DOHH2 (cell line): Measurements from ENCODE around the gene PRH2.

ENCODE experiments used
- H3F3A ChIP-seq: fragments of 200-600 bp; sonication (generic), shearing (Covaris generic); 2 replicates; pipeline ENCODE4 v1.6.0; 2016; ENCODE audit warnings: antibody characterized with exemption, mild to moderate bottlenecking; ENCODE audit not compliant: control insufficient read depth, insufficient read depth
- H3K27ac ChIP-seq: fragments of 200-600 bp; sonication (generic); 2 replicates; pipeline ENCODE4 v1.5.1; 2014; ENCODE audit warnings: low read depth, mild to moderate bottlenecking, low read length, moderate library complexity
- H3K27me3 ChIP-seq: fragments of 200-600 bp; sonication (generic); 2 replicates; pipeline ENCODE4 v1.6.1; 2014; ENCODE audit warnings: mild to moderate bottlenecking, low read length, mixed read lengths; ENCODE audit not compliant: control insufficient read depth
- H3K36me3 ChIP-seq: fragments of 200-600 bp; sonication (generic); 2 replicates; pipeline ENCODE4 v1.6.1; 2014; ENCODE audit warnings: mild to moderate bottlenecking, low read length, moderate library complexity, mixed read lengths; ENCODE audit not compliant: control insufficient read depth
- H3K4me1 ChIP-seq: fragments of 200-600 bp; sonication (generic); 2 replicates; pipeline ENCODE4 v1.6.1; 2014; ENCODE audit warnings: mild to moderate bottlenecking, low read length, mixed read lengths; ENCODE audit not compliant: control insufficient read depth
- H3K4me2 ChIP-seq: fragments of 200-600 bp; sonication (generic); 2 replicates; pipeline ENCODE4 v1.6.0; 2014; ENCODE audit warnings: mild to moderate bottlenecking, low read length, moderate library complexity
- H3K4me3 ChIP-seq: fragments of 200-600 bp; sonication (generic); 2 replicates; pipeline ENCODE4 v1.5.1; 2014; ENCODE audit warnings: mild to moderate bottlenecking, low read length, mixed read lengths
- H3K79me2 ChIP-seq: fragments of 200-600 bp; sonication (generic); 2 replicates; pipeline ENCODE4 v1.6.1; 2014; ENCODE audit warnings: mild to moderate bottlenecking, low read length, mixed read lengths; ENCODE audit not compliant: control insufficient read depth
- H3K9me2 ChIP-seq: fragments of 200-600 bp; sonication (generic); replicated peaks from 2 replicates; pipeline ENCODE4 v1.6.1; 2014; ENCODE audit warnings: mild to moderate bottlenecking, low read length, mixed read lengths; ENCODE audit not compliant: control insufficient read depth
- H3K9me3 ChIP-seq: fragments of 200-600 bp; sonication (generic); 2 replicates; pipeline ENCODE4 v1.6.1; 2014; ENCODE audit warnings: antibody characterized with exemption, low read length, mixed read lengths; ENCODE audit not compliant: control insufficient read depth, insufficient read depth
- H4K20me1 ChIP-seq: fragments of 200-600 bp; sonication (generic); 2 replicates; pipeline ENCODE4 v1.6.0; 2014; ENCODE audit warnings: low read depth, mild to moderate bottlenecking, antibody characterized with exemption, low read length, moderate library complexity; ENCODE audit not compliant: control insufficient read depth, insufficient read depth
- CTCF ChIP-seq: fragments of 200-600 bp; sonication (generic); IDR thresholded peaks from one replicate; pipeline ENCODE4 v1.5.1; 2014; ENCODE audit warnings: antibody characterized with exemption, mild to moderate bottlenecking, low read depth, low read length; ENCODE audit not compliant: poor library complexity, severe bottlenecking
- EZH2phosphoT487 ChIP-seq: fragments of 200-600 bp; sonication (generic); IDR thresholded peaks from 2 replicates; pipeline ENCODE4 v1.6.1; 2017; ENCODE audit warnings: borderline replicate concordance, mild to moderate bottlenecking, antibody characterized with exemption, low read length, moderate library complexity, mixed read lengths

The PRH2 gene

GRCh38 chr12:10928746-10929286 lies at the start of gene PRH2:
Gene PRH2, plus strand, starts transcription at chr12:10929236. Its CDS starts 38 bp downstream, at chr12:10929274.
- Histone ChIP-seq H4K20me1 (no peaks in the 10 kb centered on the region), H3K79me2 (no peaks in the 10 kb centered on the region), H3F3A (no peaks in the 10 kb centered on the region), H3K4me1 (no peaks in the 10 kb centered on the region), H3K4me2 (no peak within 1 kb of the TSS), H3K9me3 (no peaks in the 10 kb centered on the region), H3K4me3 (no peak within 1 kb of the TSS), H3K36me3 (no peaks in the 10 kb centered on the region), H3K27ac (no peak within 1 kb of the TSS), H3K27me3 (no peaks in the 10 kb centered on the region), H3K9me2 (no peaks in the 10 kb centered on the region)
- TF ChIP-seq EZH2phosphoT487 (no peak), CTCF (no peak)

GRCh38 chr12:10884086-10884725 lies 44.8 kb upstream of the PRH2 start, which contains the start of gene PRH1:
Gene PRH1, minus strand, starts transcription at chr12:10884255. Its CDS starts 38 bp downstream, at chr12:10884217.
- Histone ChIP-seq H3K27me3 (no peaks in the 10 kb centered on the region), H3K4me3 (no peak within 1 kb of the TSS), H3K9me3 (no peaks in the 10 kb centered on the region), H3K9me2 (no peaks in the 10 kb centered on the region), H3K4me2 (no peak within 1 kb of the TSS), H3K36me3 (no peaks in the 10 kb centered on the region), H3K4me1 (no peaks in the 10 kb centered on the region), H3F3A (no peaks in the 10 kb centered on the region), H4K20me1 (no peaks in the 10 kb centered on the region), H3K27ac (no peak within 1 kb of the TSS), H3K79me2 (no peaks in the 10 kb centered on the region)
- TF ChIP-seq CTCF (no peak), EZH2phosphoT487 (no peak)

DNA sequence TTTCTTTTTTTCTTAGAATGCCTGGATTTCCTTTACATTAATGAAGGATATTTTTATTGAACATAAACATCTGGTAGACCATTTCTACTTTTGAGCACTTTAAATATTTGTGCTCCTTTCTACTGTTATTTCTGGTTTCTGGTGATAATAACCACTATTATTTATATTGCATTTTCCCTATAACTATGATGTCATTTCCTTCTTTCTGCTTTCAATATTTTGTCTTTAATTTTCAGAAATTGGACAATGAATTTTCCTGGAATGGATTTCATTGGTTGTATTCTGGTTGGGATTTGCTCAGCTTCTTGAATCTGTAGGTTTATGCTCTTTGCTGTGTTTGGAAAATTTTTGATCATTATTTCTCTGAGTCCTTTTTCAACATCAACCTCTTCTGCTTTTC lies 39.8 kb upstream of the PRH2 start:
- no peak overlapping the region for H3K4me3 ChIP-seq
- no peaks in the 10 kb centered on the region for H3K9me2 ChIP-seq
- no peaks in the 10 kb centered on the region for H3K9me3 ChIP-seq
- no peaks in the 10 kb centered on the region for H4K20me1 ChIP-seq
- no peaks in the 10 kb centered on the region for H3F3A ChIP-seq
- TF ChIP-seq CTCF: no peak
- TF ChIP-seq EZH2phosphoT487: no peak
- H3K36me3 ChIP-seq: no peaks in the 10 kb centered on the region
- H3K27ac ChIP-seq: no peak overlapping the region
- H3K4me2 ChIP-seq: no peak overlapping the region
- H3K27me3 ChIP-seq: no peaks in the 10 kb centered on the region
- H3K79me2 ChIP-seq: no peaks in the 10 kb centered on the region
- H3K4me1 ChIP-seq: no peaks in the 10 kb centered on the region
